PC-9 (cell line): Measurements from ENCODE around the gene S100A16.

Experiments
- CTCF ChIP-seq: fragments of 200-600 bp; sonication (generic); conservative IDR thresholded peaks from 2 replicates; pipeline ENCODE4 v1.6.1; 2017; ENCODE audit warnings: mixed run types, antibody characterized with exemption, mild to moderate bottlenecking, moderate library complexity
- EZH2 ChIP-seq: fragments of 200-600 bp; sonication (generic); IDR thresholded peaks from 2 replicates; pipeline ENCODE4 v1.8.0; 2017; ENCODE audit warnings: antibody characterized with exemption, low read depth

- TF ChIP-seq CTCF (no peak), EZH2 (no peak)
These were observed 4.7 kb upstream of the S100A16 start for GRCh38 chr1:153617663-153618062.
